HepG2 (cell line): ENCODE measurements around the gene MLNR. TPM values are rescaled to one million over a fixed set of nuclear protein-coding genes. Genes with fewer than 3 reads are reported as not detected.

ENCODE experiments used
- FLYWCH1 ChIP-seq: sonication (generic); formaldehyde crosslinking; IDR thresholded peaks from 2 replicates; pipeline ENCODE4 v1.8.1; 2023; ENCODE audit warnings: mild to moderate bottlenecking, missing genetic modification reagents
- ISX ChIP-seq: sonication (generic); formaldehyde crosslinking; conservative IDR thresholded peaks from 2 replicates; pipeline ENCODE4 v1.5.0; 2020; ENCODE audit warnings: missing genetic modification reagents
- MIER2 ChIP-seq: IDR thresholded peaks from 2 replicates; pipeline ENCODE4 v1.6.1; 2016; ENCODE audit warnings: missing biosample characterization, missing genetic modification reagents
- MTA3 ChIP-seq: sonication (generic); formaldehyde crosslinking; IDR thresholded peaks from 2 replicates; pipeline ENCODE4 v1.4.0; 2020; ENCODE audit warnings: missing genetic modification reagents
- ZNF142 ChIP-seq: sonication (generic); formaldehyde crosslinking; IDR thresholded peaks from 2 replicates; pipeline ENCODE4 v1.4.0; 2020; ENCODE audit warnings: missing genetic modification reagents
- ZNF576 ChIP-seq: sonication (generic); formaldehyde crosslinking; IDR thresholded peaks from 2 replicates; pipeline ENCODE4 v1.4.0; 2020; ENCODE audit warnings: mild to moderate bottlenecking, missing genetic modification reagents
- polyA plus RNA-seq, 8 experiments: library from polyadenylated mRNA; depleted of rRNA in 3 of 8; stranded (reverse) in 7 of 8; unstranded in 1 of 8; fragments of >200 nt; fragmentation: Illumina TruSeq in 4 of 8; extraction: Trizol in 4 of 8; gene quantifications; 2 replicates each; pipeline versions ENCODE4 v1.2.1 to v1.2.3, GENCODE V29; 2011 to 2016; ENCODE audit warnings: low read depth in 4 of 8, missing spikeins in 1 of 8, mixed read lengths in 1 of 8; ENCODE audit not compliant: insufficient read depth in 1 of 8
- total RNA-seq, 5 experiments: library from RNA; depleted of rRNA; stranded (reverse); fragments of >200 nt; fragmentation: Illumina TruSeq; extraction: Trizol; gene quantifications; 2 replicates each; pipeline ENCODE4 v1.2.3, GENCODE V29; 2016; ENCODE audit warnings: low read depth in 1 of 5
- TF ChIP-seq, protein P1 (sequence below): IDR thresholded peaks from 2 replicates; pipeline ENCODE4 v1.6.1; 2016
- TF ChIP-seq, protein P2 (sequence below): sonication (generic); formaldehyde crosslinking; IDR thresholded peaks from 2 replicates; pipeline ENCODE4 v1.4.0; 2020; ENCODE audit warnings: missing genetic modification reagents
- TF ChIP-seq, protein P3 (sequence below): sonication (generic); formaldehyde crosslinking; IDR thresholded peaks from 2 replicates; pipeline ENCODE4 v1.8.1; 2022; ENCODE audit warnings: low read depth, mild to moderate bottlenecking, missing genetic modification reagents
- TF ChIP-seq, protein P4 (sequence below): IDR thresholded peaks from 2 replicates; pipeline ENCODE4 v1.6.1; 2016; ENCODE audit warnings: missing compliant biosample characterization, missing genetic modification reagents, borderline replicate concordance

Gene MLNR
- total and polyA plus RNA-seq, 2 of the 13 experiments (the other 11 are each of a cell fraction or from before 2014, with no cell fraction given), result 0.46 TPM; not detected in 1

DNA sequence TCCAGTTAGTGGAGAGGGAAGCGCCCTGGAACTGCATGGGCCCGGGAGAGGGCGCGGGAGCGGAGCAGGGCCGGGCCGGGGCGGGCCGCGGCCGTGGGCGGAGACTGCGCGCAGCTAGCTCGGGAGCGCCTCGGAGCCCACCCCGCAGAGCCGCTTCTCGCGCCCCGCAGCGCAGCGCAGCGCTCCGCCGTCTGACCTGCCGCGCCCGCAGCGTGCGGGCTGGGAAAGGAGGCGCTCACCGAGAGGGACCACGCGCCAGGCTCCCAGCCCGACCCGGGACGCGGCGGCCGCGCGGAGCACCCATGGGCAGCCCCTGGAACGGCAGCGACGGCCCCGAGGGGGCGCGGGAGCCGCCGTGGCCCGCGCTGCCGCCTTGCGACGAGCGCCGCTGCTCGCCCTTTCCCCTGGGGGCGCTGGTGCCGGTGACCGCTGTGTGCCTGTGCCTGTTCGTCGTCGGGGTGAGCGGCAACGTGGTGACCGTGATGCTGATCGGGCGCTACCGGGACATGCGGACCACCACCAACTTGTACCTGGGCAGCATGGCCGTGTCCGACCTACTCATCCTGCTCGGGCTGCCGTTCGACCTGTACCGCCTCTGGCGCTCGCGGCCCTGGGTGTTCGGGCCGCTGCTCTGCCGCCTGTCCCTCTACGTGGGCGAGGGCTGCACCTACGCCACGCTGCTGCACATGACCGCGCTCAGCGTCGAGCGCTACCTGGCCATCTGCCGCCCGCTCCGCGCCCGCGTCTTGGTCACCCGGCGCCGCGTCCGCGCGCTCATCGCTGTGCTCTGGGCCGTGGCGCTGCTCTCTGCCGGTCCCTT is at the start of gene MLNR (continued):
- TF ChIP-seq, protein P1, sequence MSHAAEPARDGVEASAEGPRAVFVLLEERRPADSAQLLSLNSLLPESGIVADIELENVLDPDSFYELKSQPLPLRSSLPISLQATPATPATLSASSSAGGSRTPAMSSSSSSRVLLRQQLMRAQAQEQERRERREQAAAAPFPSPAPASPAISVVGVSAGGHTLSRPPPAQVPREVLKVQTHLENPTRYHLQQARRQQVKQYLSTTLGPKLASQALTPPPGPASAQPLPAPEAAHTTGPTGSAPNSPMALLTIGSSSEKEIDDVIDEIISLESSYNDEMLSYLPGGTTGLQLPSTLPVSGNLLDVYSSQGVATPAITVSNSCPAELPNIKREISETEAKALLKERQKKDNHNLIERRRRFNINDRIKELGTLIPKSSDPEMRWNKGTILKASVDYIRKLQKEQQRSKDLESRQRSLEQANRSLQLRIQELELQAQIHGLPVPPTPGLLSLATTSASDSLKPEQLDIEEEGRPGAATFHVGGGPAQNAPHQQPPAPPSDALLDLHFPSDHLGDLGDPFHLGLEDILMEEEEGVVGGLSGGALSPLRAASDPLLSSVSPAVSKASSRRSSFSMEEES (CRISPR knock-in tag), result no peak
- TF ChIP-seq ZNF576 (CRISPR knock-in tag), result no peak
- TF ChIP-seq, protein P2, sequence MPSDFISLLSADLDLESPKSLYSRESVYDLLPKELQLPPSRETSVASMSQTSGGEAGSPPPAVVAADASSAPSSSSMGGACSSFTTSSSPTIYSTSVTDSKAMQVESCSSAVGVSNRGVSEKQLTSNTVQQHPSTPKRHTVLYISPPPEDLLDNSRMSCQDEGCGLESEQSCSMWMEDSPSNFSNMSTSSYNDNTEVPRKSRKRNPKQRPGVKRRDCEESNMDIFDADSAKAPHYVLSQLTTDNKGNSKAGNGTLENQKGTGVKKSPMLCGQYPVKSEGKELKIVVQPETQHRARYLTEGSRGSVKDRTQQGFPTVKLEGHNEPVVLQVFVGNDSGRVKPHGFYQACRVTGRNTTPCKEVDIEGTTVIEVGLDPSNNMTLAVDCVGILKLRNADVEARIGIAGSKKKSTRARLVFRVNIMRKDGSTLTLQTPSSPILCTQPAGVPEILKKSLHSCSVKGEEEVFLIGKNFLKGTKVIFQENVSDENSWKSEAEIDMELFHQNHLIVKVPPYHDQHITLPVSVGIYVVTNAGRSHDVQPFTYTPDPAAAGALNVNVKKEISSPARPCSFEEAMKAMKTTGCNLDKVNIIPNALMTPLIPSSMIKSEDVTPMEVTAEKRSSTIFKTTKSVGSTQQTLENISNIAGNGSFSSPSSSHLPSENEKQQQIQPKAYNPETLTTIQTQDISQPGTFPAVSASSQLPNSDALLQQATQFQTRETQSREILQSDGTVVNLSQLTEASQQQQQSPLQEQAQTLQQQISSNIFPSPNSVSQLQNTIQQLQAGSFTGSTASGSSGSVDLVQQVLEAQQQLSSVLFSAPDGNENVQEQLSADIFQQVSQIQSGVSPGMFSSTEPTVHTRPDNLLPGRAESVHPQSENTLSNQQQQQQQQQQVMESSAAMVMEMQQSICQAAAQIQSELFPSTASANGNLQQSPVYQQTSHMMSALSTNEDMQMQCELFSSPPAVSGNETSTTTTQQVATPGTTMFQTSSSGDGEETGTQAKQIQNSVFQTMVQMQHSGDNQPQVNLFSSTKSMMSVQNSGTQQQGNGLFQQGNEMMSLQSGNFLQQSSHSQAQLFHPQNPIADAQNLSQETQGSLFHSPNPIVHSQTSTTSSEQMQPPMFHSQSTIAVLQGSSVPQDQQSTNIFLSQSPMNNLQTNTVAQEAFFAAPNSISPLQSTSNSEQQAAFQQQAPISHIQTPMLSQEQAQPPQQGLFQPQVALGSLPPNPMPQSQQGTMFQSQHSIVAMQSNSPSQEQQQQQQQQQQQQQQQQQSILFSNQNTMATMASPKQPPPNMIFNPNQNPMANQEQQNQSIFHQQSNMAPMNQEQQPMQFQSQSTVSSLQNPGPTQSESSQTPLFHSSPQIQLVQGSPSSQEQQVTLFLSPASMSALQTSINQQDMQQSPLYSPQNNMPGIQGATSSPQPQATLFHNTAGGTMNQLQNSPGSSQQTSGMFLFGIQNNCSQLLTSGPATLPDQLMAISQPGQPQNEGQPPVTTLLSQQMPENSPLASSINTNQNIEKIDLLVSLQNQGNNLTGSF (CRISPR knock-in tag), result peak; percentile 22; the same call in 1 of the 2 replicates
- TF ChIP-seq, protein P3, sequence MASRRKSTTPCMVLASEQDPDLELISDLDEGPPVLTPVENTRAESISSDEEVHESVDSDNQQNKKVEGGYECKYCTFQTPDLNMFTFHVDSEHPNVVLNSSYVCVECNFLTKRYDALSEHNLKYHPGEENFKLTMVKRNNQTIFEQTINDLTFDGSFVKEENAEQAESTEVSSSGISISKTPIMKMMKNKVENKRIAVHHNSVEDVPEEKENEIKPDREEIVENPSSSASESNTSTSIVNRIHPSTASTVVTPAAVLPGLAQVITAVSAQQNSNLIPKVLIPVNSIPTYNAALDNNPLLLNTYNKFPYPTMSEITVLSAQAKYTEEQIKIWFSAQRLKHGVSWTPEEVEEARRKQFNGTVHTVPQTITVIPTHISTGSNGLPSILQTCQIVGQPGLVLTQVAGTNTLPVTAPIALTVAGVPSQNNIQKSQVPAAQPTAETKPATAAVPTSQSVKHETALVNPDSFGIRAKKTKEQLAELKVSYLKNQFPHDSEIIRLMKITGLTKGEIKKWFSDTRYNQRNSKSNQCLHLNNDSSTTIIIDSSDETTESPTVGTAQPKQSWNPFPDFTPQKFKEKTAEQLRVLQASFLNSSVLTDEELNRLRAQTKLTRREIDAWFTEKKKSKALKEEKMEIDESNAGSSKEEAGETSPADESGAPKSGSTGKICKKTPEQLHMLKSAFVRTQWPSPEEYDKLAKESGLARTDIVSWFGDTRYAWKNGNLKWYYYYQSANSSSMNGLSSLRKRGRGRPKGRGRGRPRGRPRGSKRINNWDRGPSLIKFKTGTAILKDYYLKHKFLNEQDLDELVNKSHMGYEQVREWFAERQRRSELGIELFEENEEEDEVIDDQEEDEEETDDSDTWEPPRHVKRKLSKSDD (CRISPR knock-in tag), result peak; percentile 87
- TF ChIP-seq MTA3 (CRISPR knock-in tag), result no peak
- TF ChIP-seq FLYWCH1 (CRISPR knock-in tag), result no peak
- peak; percentile 31; the same call in 1 of the 2 replicates for TF ChIP-seq ZNF142 (CRISPR knock-in tag)
- TF ChIP-seq ISX (CRISPR knock-in tag), result no peak
- no peak for TF ChIP-seq MIER2
- TF ChIP-seq, protein P4, sequence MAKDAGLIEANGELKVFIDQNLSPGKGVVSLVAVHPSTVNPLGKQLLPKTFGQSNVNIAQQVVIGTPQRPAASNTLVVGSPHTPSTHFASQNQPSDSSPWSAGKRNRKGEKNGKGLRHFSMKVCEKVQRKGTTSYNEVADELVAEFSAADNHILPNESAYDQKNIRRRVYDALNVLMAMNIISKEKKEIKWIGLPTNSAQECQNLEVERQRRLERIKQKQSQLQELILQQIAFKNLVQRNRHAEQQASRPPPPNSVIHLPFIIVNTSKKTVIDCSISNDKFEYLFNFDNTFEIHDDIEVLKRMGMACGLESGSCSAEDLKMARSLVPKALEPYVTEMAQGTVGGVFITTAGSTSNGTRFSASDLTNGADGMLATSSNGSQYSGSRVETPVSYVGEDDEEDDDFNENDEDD, result peak; percentile 30; the same call in 1 of the 2 replicates
